ENCODE measurements around the gene RAD23A. TPM values are rescaled to one million over a fixed set of nuclear protein-coding genes. Genes with fewer than 3 reads are reported as not detected.

Gene RAD23A
- total RNA-seq, 2 experiments from 2014 or later = 90.0 to 92.7 TPM

DNA sequence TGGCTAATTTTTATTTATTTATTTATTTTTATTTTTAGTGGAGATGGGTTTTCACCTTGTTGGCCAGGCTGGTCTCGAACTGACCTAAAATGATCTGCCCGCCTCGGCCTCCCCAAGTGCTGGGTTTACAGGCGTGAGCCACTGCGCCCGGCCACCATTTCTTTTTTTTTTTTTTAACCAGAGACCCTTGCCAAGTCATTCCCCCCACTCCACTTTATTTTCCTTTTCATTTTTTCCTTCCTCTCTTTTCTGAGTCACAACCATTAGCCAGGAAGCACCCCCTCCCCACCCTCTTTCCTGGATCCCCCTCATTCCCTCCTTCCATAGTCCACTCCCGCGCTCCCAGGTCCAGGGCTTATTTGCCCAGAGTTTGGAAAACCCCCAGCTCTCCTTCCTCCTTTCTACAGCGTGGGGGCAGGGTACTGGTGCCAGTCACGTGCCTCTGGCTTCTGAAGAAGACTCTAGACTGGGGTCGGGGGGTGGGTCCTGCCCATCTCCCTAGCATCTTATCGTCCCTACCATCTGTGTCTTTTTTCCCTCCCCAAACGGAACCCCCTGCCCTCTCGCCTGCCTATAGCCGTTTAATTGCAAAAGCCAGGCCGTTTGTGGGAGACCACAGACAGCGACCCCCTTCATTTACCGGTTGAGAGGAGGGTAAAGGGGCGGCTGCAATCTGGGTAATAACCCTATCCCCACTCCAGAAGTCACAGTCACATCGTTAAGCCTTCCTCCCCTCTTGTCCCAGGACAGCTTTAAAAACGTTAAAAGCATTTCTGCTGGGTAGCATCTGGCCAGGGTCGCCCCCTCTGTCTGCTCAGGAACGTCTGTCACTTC, 8.4 kb upstream of the RAD23A start:
- H3K4me3 ChIP-seq (ENCODE audit: low read length) = peak overlapping the region; percentile 94
- Mint-ChIP-seq H3K9me3 (no peaks in the 10 kb centered on the region), H3K27ac (peak overlapping the region; percentile 93), H3K4me1 (ENCODE audit: low read depth) (peaks cover 63% of the 10 kb centered on the region), H3K36me3 (ENCODE audit: low read depth) (peaks cover 60% of the 10 kb centered on the region), H3K4me3 (peak overlapping the region; percentile 94), H3K27me3 (no peaks in the 10 kb centered on the region)
- DNase-seq = peak in 2 of 14 experiments; percentile 54 to 57
- intact Hi-C loops (cut with DNase I, micrococcal nuclease) = loop anchor here (10.0 kb wide), 3 partner anchors 133 to 203 kb away; partner anchors contain the start of genes GET3 (in 1 of the 2), PRDX2 (in 1 of the 2), RNASEH2A (in 1 of the 2) and THSD8 (in 1 of the 2)
- H3K27ac ChIP-seq (ENCODE audit: low read depth in 1 of 2, low read length in 2 of 2) = peak overlapping the region in 1 of 2 donors; percentile 16
- ATAC-seq (ENCODE audit: poor library complexity) = no peak
- POLR2A ChIA-PET = interaction anchor here (1.0 to 3.3 kb wide), 10 partner anchors 9 to 146 kb away, joined by 3 to 24 read pairs (median 8); partner anchors contain the start of genes GADD45GIP1, GCDH and SYCE2
- peaks cover 31% of the 10 kb centered on the region for H3K36me3 ChIP-seq (ENCODE audit: insufficient read depth, low read length)
- H3K27me3 ChIP-seq (ENCODE audit: control insufficient read depth in 1 of 2, insufficient read depth in 2 of 2, low read length in 2 of 2) = no peaks in the 10 kb centered on the region
- peaks cover 0 to 7% of the 10 kb centered on the region in 2 experiments for H3K9me3 ChIP-seq (ENCODE audit: control insufficient read depth in 1 of 2, insufficient read depth in 1 of 2, low read length in 2 of 2)
- peaks cover 71% of the 10 kb centered on the region for H3K4me1 ChIP-seq (ENCODE audit: insufficient read depth, low read length)
- TF ChIP-seq, protein P1, sequence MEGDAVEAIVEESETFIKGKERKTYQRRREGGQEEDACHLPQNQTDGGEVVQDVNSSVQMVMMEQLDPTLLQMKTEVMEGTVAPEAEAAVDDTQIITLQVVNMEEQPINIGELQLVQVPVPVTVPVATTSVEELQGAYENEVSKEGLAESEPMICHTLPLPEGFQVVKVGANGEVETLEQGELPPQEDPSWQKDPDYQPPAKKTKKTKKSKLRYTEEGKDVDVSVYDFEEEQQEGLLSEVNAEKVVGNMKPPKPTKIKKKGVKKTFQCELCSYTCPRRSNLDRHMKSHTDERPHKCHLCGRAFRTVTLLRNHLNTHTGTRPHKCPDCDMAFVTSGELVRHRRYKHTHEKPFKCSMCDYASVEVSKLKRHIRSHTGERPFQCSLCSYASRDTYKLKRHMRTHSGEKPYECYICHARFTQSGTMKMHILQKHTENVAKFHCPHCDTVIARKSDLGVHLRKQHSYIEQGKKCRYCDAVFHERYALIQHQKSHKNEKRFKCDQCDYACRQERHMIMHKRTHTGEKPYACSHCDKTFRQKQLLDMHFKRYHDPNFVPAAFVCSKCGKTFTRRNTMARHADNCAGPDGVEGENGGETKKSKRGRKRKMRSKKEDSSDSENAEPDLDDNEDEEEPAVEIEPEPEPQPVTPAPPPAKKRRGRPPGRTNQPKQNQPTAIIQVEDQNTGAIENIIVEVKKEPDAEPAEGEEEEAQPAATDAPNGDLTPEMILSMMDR (IDR thresholded peaks at IDR 0.05) = no peak
- CTCF ChIA-PET = interaction anchor here (1.4 to 3.3 kb wide), 3 partner anchors 28 to 156 kb away, joined by 4 to 25 read pairs (median 9); no protein-coding TSS in a partner anchor

- H3K27ac Mint-ChIP-seq = peak within 1 kb of the TSS; percentile 93
- no peaks in the 10 kb centered on the region for H3K9me3 Mint-ChIP-seq
- H3K36me3 ChIP-seq (ENCODE audit: insufficient read depth, low read length) = peaks cover 40% of the 10 kb centered on the region
- POLR2A ChIA-PET = interaction anchor here (0.7 to 3.3 kb wide), 12 partner anchors 9 to 156 kb away, joined by 3 to 24 read pairs (median 6); partner anchors contain the start of genes GADD45GIP1, GCDH and SYCE2
- peak within 1 kb of the TSS; percentile 94 for H3K4me3 Mint-ChIP-seq
- peaks cover 58% of the 10 kb centered on the region for H3K36me3 Mint-ChIP-seq (ENCODE audit: low read depth)
- H3K27me3 Mint-ChIP-seq = no peaks in the 10 kb centered on the region
- DNase-seq = peak; percentile 97 to 100 (median 99)
- H3K27ac ChIP-seq (ENCODE audit: low read depth in 1 of 2, low read length in 2 of 2) = peak within 1 kb of the TSS; percentile 74 to 80
- CTCF ChIA-PET = interaction anchor here (1.4 to 3.3 kb wide), 3 partner anchors 27 to 156 kb away, joined by 4 to 25 read pairs (median 9); no protein-coding TSS in a partner anchor
- peaks cover 63% of the 10 kb centered on the region for H3K4me1 ChIP-seq (ENCODE audit: insufficient read depth, low read length)
- no peaks in the 10 kb centered on the region for H3K27me3 ChIP-seq (ENCODE audit: control insufficient read depth in 1 of 2, insufficient read depth in 2 of 2, low read length in 2 of 2)
- intact Hi-C loops (cut with DNase I, micrococcal nuclease) = loop anchor here (2.0 to 10.0 kb wide), 4 partner anchors 47 to 203 kb away; partner anchors contain the start of genes GCDH (in 2 of the 2), GET3 (in 1 of the 2), PRDX2 (in 1 of the 2) and RNASEH2A (in 1 of the 2)
- peak within 1 kb of the TSS; percentile 94 for H3K4me3 ChIP-seq (ENCODE audit: low read length)
- peak; percentile 88 for ATAC-seq (ENCODE audit: poor library complexity)
- peaks cover 0 to 7% of the 10 kb centered on the region in 2 experiments for H3K9me3 ChIP-seq (ENCODE audit: control insufficient read depth in 1 of 2, insufficient read depth in 1 of 2, low read length in 2 of 2)
- H3K4me1 Mint-ChIP-seq (ENCODE audit: low read depth) = peaks cover 55% of the 10 kb centered on the region
- TF ChIP-seq, protein P1 (IDR thresholded peaks at IDR 0.05) = no peak
Observed at GRCh38 chr19:12937927-12938778, 7.5 kb upstream of the RAD23A start, which contains the start of gene CALR. TSS of gene CALR (plus strand) at chr19:12938609. CDS start at chr19:12938680, 71 bp downstream.

All from CD4-positive, alpha-beta T cell (primary cell).